Sigmoid colon (tissue), 7 donors: ENCODE results near the gene TBCE. TPM values are rescaled to one million over a fixed set of nuclear protein-coding genes. Genes with fewer than 3 reads are reported as not detected.

ENCODE experiments used
- DNase-seq: peaks from one replicate; pipeline ENCODE4 v3.0.0-alpha.2; 2019
- H3K27ac ChIP-seq, 4 donors: fragments of 200-600 bp; sonication (generic); one replicate each; pipeline ENCODE4 v1.5.1; 2016 to 2019; ENCODE audit warnings: mild to moderate bottlenecking in 1 of 4
- H3K27me3 ChIP-seq, 3 donors: fragments of 200-600 bp; sonication (generic); one replicate each; pipeline ENCODE4 v1.5.1; 2019; ENCODE audit warnings: mild to moderate bottlenecking in 1 of 3
- H3K36me3 ChIP-seq, 4 donors: fragments of 200-600 bp; sonication (generic); one replicate each; pipeline ENCODE4 v1.5.1; 2016 to 2019
- H3K4me1 ChIP-seq, 4 donors: fragments of 200-600 bp; sonication (generic); one replicate each; pipeline ENCODE4 v1.5.1; 2017 to 2019
- H3K4me3 ChIP-seq, 4 donors: fragments of 200-600 bp; sonication (generic); one replicate each; pipeline ENCODE4 v1.5.1; 2017 to 2019; ENCODE audit warnings: mild to moderate bottlenecking in 2 of 4, moderate library complexity in 1 of 4
- H3K9me3 ChIP-seq, 4 donors: fragments of 200-600 bp in 3 of 4; sonication (generic) in 3 of 4; one replicate each; pipeline versions ENCODE4 v1.5.1 to v1.6.1; 2013 to 2019
- CTCF ChIP-seq, 4 experiments: fragments of 450-650 bp in 3 of 4; fragments of 200-600 bp in 1 of 4; IDR thresholded peaks; one replicate each; pipeline ENCODE4 v1.5.1; 2016 to 2019; ENCODE audit warnings: antibody characterized with exemption in 4 of 4, mild to moderate bottlenecking in 3 of 4, moderate library complexity in 2 of 4
- EP300 ChIP-seq, 4 donors: sonication (generic); formaldehyde crosslinking; IDR thresholded peaks; one replicate each; pipeline ENCODE4 v1.6.1; 2017; ENCODE audit warnings: antibody characterized with exemption in 4 of 4
- POLR2A ChIP-seq, 2 donors: fragments of 450-650 bp; IDR thresholded peaks; one replicate each; pipeline ENCODE4 v1.6.1; 2016; ENCODE audit warnings: antibody characterized with exemption in 2 of 2, mild to moderate bottlenecking in 2 of 2, moderate library complexity in 2 of 2
- POLR2AphosphoS5 ChIP-seq, 4 donors: sonication (generic); formaldehyde crosslinking; IDR thresholded peaks; one replicate each; pipeline ENCODE4 v1.6.1; 2017; ENCODE audit warnings: antibody characterized with exemption in 4 of 4
- WGBS, 2 donors: extraction: QIAGEN DNeasy Blood & Tissue Kit; methylation state at CpG; one replicate each; pipeline ENCODE4 v1.1.7; 2013; 5-methylcytosine and 5-hydroxymethylcytosine counted together
- intact Hi-C: fragments of 100-400 bp; cut with DNase I; formaldehyde crosslinking; loops from one replicate; pipeline ENCODE4 v1.15.1; 2023
- polyA plus RNA-seq, 3 donors: library from polyadenylated mRNA; stranded (reverse); fragments of 200-250 nt; gene quantifications; one replicate each; pipeline ENCODE4 v1.2.3, GENCODE V29; 2013
- total RNA-seq, 4 donors: library from RNA; depleted of rRNA; stranded (reverse); fragments of >200 nt; gene quantifications; one replicate each; pipeline ENCODE4 v1.1.0, GENCODE V29; 2016
- donor health status: healthy with polysubstance abuse.
- donor health status: Bipolar disorder and iron deficiency.
- donor health status: healthy.

Gene TBCE
- total and polyA plus RNA-seq, 7 donors, result 14.4 to 24.3 (median 16.4) TPM

- Histone ChIP-seq H3K4me1 (peaks cover 6 to 67% (median 62%) of the 10 kb centered on the region in 4 donors), H3K27ac (peak within 1 kb of the TSS; percentile 97 to 98 (median 98)), H3K4me3 (peak within 1 kb of the TSS; percentile 80 to 98 (median 90)), H3K27me3 (no peaks in the 10 kb centered on the region), H3K9me3 (no peaks in the 10 kb centered on the region), H3K36me3 (no peaks in the 10 kb centered on the region)
- 0 to 1% methylated on average over 54 of the region's 54 CpGs for WGBS, 2 donors
- intact Hi-C loops, result loop anchor here (1.0 to 5.0 kb wide), 5 partner anchors 39 to 174 kb away; partner anchors contain the start of genes B3GALNT2, RBM34 and TBCE
- DNase-seq, result peak; percentile 99
- TF ChIP-seq CTCF (IDR thresholded peaks at IDR 0.05), result peak in 2 of 4 experiments; percentile 18 to 37
- TF ChIP-seq POLR2AphosphoS5 (IDR thresholded peaks at IDR 0.05), result peak; percentile 97 to 99 (median 98)
- no peak for TF ChIP-seq EP300 (IDR thresholded peaks at IDR 0.05)
- TF ChIP-seq POLR2A (IDR thresholded peaks at IDR 0.05), result peak; percentile 91 to 95
These were observed 38.7 kb upstream of the TBCE start, which contains the start of gene GGPS1 for GRCh38 chr1:235328271-235329138. Gene GGPS1 (plus strand): TSS chr1:235328570. CDS start chr1:235335265, 6,695 bp downstream.

- Histone ChIP-seq H3K27ac (peak overlapping the region; percentile 90 to 97 (median 92)), H3K4me3 (peak overlapping the region; percentile 51 to 95 (median 72)), H3K27me3 (no peaks in the 10 kb centered on the region), H3K9me3 (no peaks in the 10 kb centered on the region), H3K36me3 (no peaks in the 10 kb centered on the region), H3K4me1 (peaks cover 6 to 59% (median 55%) of the 10 kb centered on the region in 4 donors)
- 1 to 3% methylated on average over 24 of the region's 24 CpGs for WGBS, 2 donors
- TF ChIP-seq POLR2A (IDR thresholded peaks at IDR 0.05) (no peak), CTCF (IDR thresholded peaks at IDR 0.05) (peak in 1 of 4 experiments; percentile 0)
- intact Hi-C loops, result loop anchor here (2.0 to 5.0 kb wide), 4 partner anchors 57 to 173 kb away; partner anchors contain the start of genes B3GALNT2 and RBM34
- peak; percentile 72 for DNase-seq
These were observed 37.9 kb upstream of the TBCE start for GRCh38 chr1:235329139-235329902.

- no peak for DNase-seq
- Histone ChIP-seq H3K27me3 (no peaks in the 10 kb centered on the region), H3K4me1 (peaks cover 6 to 44% (median 39%) of the 10 kb centered on the region in 4 donors), H3K4me3 (no peak overlapping the region), H3K9me3 (no peaks in the 10 kb centered on the region), H3K27ac (peak overlapping the region in 3 of 4 donors; percentile 13 to 97 (median 90)), H3K36me3 (peaks cover 0 to 6% (median under 1%) of the 10 kb centered on the region in 4 donors)
- TF ChIP-seq POLR2AphosphoS5 (IDR thresholded peaks at IDR 0.05) (no peak), EP300 (IDR thresholded peaks at IDR 0.05) (no peak), POLR2A (IDR thresholded peaks at IDR 0.05) (no peak), CTCF (IDR thresholded peaks at IDR 0.05) (no peak)
- intact Hi-C loops, result no loop called here
- 86% methylated on average over 5 of the region's 5 CpGs for WGBS, 2 donors
These were observed 36.3 kb upstream of the TBCE start for GRCh38 chr1:235330918-235331285.

- Histone ChIP-seq H3K4me3 (no peak overlapping the region), H3K27ac (peak overlapping the region in 2 of 4 donors; percentile 13 to 90), H3K36me3 (peaks cover 0 to 11% (median 3%) of the 10 kb centered on the region in 4 donors), H3K27me3 (no peaks in the 10 kb centered on the region), H3K4me1 (peaks cover 6 to 40% (median 35%) of the 10 kb centered on the region in 4 donors), H3K9me3 (no peaks in the 10 kb centered on the region)
- DNase-seq, result no peak
- no peak for TF ChIP-seq EP300 (IDR thresholded peaks at IDR 0.05)
- TF ChIP-seq CTCF (IDR thresholded peaks at IDR 0.05), result no peak
- no peak for TF ChIP-seq POLR2A (IDR thresholded peaks at IDR 0.05)
- TF ChIP-seq POLR2AphosphoS5 (IDR thresholded peaks at IDR 0.05), result no peak
- intact Hi-C loops, result no loop called here
- 39 to 61% methylated on average over 3 of the region's 3 CpGs for WGBS, 2 donors
These were observed 35.8 kb upstream of the TBCE start for GRCh38 chr1:235331401-235331800.
